Measurements from ENCODE around the gene PPP1R13B.

PPP1R13B gene

GRCh38 chr14:103887557-103888115 lies 40.3 kb upstream of the PPP1R13B start:
- no peak overlapping the region for H3K9ac ChIP-seq (ENCODE audit: low read length)
- no peaks in the 10 kb centered on the region for H3K27me3 ChIP-seq (ENCODE audit: control insufficient read depth, insufficient read depth, low read length)
- H3K36me3 ChIP-seq (ENCODE audit: control insufficient read depth, insufficient read depth, low read length): no peaks in the 10 kb centered on the region
- no peak overlapping the region for H3K4me3 ChIP-seq (ENCODE audit: low read length)
- peaks cover 60% of the 10 kb centered on the region for H3K4me1 ChIP-seq (ENCODE audit: control insufficient read depth, insufficient read depth, low read length)
- no peaks in the 10 kb centered on the region for H3K9me3 ChIP-seq (ENCODE audit: control insufficient read depth, low read length)

GRCh38 chr14:103887170-103887501 lies 39.8 kb upstream of the PPP1R13B start:
- Histone ChIP-seq H3K4me3 (ENCODE audit: low read length) (no peak overlapping the region), H3K4me1 (ENCODE audit: control insufficient read depth, insufficient read depth, low read length) (peaks cover 65% of the 10 kb centered on the region), H3K36me3 (ENCODE audit: control insufficient read depth, insufficient read depth, low read length) (no peaks in the 10 kb centered on the region), H3K9ac (ENCODE audit: low read length) (no peak overlapping the region), H3K27me3 (ENCODE audit: control insufficient read depth, insufficient read depth, low read length) (peaks cover 3% of the 10 kb centered on the region), H3K9me3 (ENCODE audit: control insufficient read depth, low read length) (no peaks in the 10 kb centered on the region)

GRCh38 chr14:103886304-103887169 lies 39.2 kb upstream of the PPP1R13B start:
- peaks cover 4% of the 10 kb centered on the region for H3K27me3 ChIP-seq (ENCODE audit: control insufficient read depth, insufficient read depth, low read length)
- no peaks in the 10 kb centered on the region for H3K9me3 ChIP-seq (ENCODE audit: control insufficient read depth, low read length)
- H3K4me3 ChIP-seq (ENCODE audit: low read length): no peak overlapping the region
- no peaks in the 10 kb centered on the region for H3K36me3 ChIP-seq (ENCODE audit: control insufficient read depth, insufficient read depth, low read length)
- no peak overlapping the region for H3K9ac ChIP-seq (ENCODE audit: low read length)
- H3K4me1 ChIP-seq (ENCODE audit: control insufficient read depth, insufficient read depth, low read length): peaks cover 67% of the 10 kb centered on the region

- no peak overlapping the region for H3K4me3 ChIP-seq (ENCODE audit: low read length)
- no peaks in the 10 kb centered on the region for H3K9me3 ChIP-seq (ENCODE audit: control insufficient read depth, low read length)
- H3K9ac ChIP-seq (ENCODE audit: low read length): no peak overlapping the region
- H3K27me3 ChIP-seq (ENCODE audit: control insufficient read depth, insufficient read depth, low read length): peaks cover 6% of the 10 kb centered on the region
- H3K36me3 ChIP-seq (ENCODE audit: control insufficient read depth, insufficient read depth, low read length): no peaks in the 10 kb centered on the region
- peaks cover 67% of the 10 kb centered on the region for H3K4me1 ChIP-seq (ENCODE audit: control insufficient read depth, insufficient read depth, low read length)
Observed at GRCh38 chr14:103885509-103885932, 38.1 kb upstream of the PPP1R13B start.

- H3K9ac ChIP-seq (ENCODE audit: low read length): no peak overlapping the region
- H3K9me3 ChIP-seq (ENCODE audit: control insufficient read depth, low read length): no peaks in the 10 kb centered on the region
- no peak overlapping the region for H3K4me3 ChIP-seq (ENCODE audit: low read length)
- no peaks in the 10 kb centered on the region for H3K36me3 ChIP-seq (ENCODE audit: control insufficient read depth, insufficient read depth, low read length)
- H3K27me3 ChIP-seq (ENCODE audit: control insufficient read depth, insufficient read depth, low read length): peaks cover 6% of the 10 kb centered on the region
- H3K4me1 ChIP-seq (ENCODE audit: control insufficient read depth, insufficient read depth, low read length): peaks cover 65% of the 10 kb centered on the region
Observed at GRCh38 chr14:103884854-103885253, 37.5 kb upstream of the PPP1R13B start.

GRCh38 chr14:103883263-103883523 lies 35.8 kb upstream of the PPP1R13B start:
- Histone ChIP-seq H3K4me3 (ENCODE audit: low read length) (no peak overlapping the region), H3K36me3 (ENCODE audit: control insufficient read depth, insufficient read depth, low read length) (no peaks in the 10 kb centered on the region), H3K4me1 (ENCODE audit: control insufficient read depth, insufficient read depth, low read length) (peaks cover 62% of the 10 kb centered on the region), H3K9me3 (ENCODE audit: control insufficient read depth, low read length) (no peaks in the 10 kb centered on the region), H3K27me3 (ENCODE audit: control insufficient read depth, insufficient read depth, low read length) (peaks cover 6% of the 10 kb centered on the region), H3K9ac (ENCODE audit: low read length) (no peak overlapping the region)

- H3K9me3 ChIP-seq (ENCODE audit: control insufficient read depth, low read length): no peaks in the 10 kb centered on the region
- no peak overlapping the region for H3K9ac ChIP-seq (ENCODE audit: low read length)
- H3K36me3 ChIP-seq (ENCODE audit: control insufficient read depth, insufficient read depth, low read length): no peaks in the 10 kb centered on the region
- peaks cover 6% of the 10 kb centered on the region for H3K27me3 ChIP-seq (ENCODE audit: control insufficient read depth, insufficient read depth, low read length)
- H3K4me1 ChIP-seq (ENCODE audit: control insufficient read depth, insufficient read depth, low read length): peaks cover 57% of the 10 kb centered on the region
- H3K4me3 ChIP-seq (ENCODE audit: low read length): no peak overlapping the region
Observed at GRCh38 chr14:103882503-103883262, 35.3 kb upstream of the PPP1R13B start.

GRCh38 chr14:103881268-103882201 lies 34.2 kb upstream of the PPP1R13B start:
- H3K36me3 ChIP-seq (ENCODE audit: control insufficient read depth, insufficient read depth, low read length): no peaks in the 10 kb centered on the region
- H3K9ac ChIP-seq (ENCODE audit: low read length): peak overlapping the region; percentile 74
- no peaks in the 10 kb centered on the region for H3K9me3 ChIP-seq (ENCODE audit: control insufficient read depth, low read length)
- no peak overlapping the region for H3K4me3 ChIP-seq (ENCODE audit: low read length)
- H3K27me3 ChIP-seq (ENCODE audit: control insufficient read depth, insufficient read depth, low read length): peaks cover 6% of the 10 kb centered on the region
- H3K4me1 ChIP-seq (ENCODE audit: control insufficient read depth, insufficient read depth, low read length): peaks cover 47% of the 10 kb centered on the region

- Histone ChIP-seq H3K9me3 (ENCODE audit: control insufficient read depth, low read length) (no peaks in the 10 kb centered on the region), H3K9ac (ENCODE audit: low read length) (peak overlapping the region; percentile 74), H3K4me3 (ENCODE audit: low read length) (peak overlapping the region; percentile 53), H3K36me3 (ENCODE audit: control insufficient read depth, insufficient read depth, low read length) (no peaks in the 10 kb centered on the region), H3K4me1 (ENCODE audit: control insufficient read depth, insufficient read depth, low read length) (peaks cover 47% of the 10 kb centered on the region), H3K27me3 (ENCODE audit: control insufficient read depth, insufficient read depth, low read length) (peaks cover 6% of the 10 kb centered on the region)
Observed at GRCh38 chr14:103880348-103881267, 33.2 kb upstream of the PPP1R13B start.

- Histone ChIP-seq H3K4me1 (ENCODE audit: control insufficient read depth, insufficient read depth, low read length) (peaks cover 47% of the 10 kb centered on the region), H3K36me3 (ENCODE audit: control insufficient read depth, insufficient read depth, low read length) (no peaks in the 10 kb centered on the region), H3K4me3 (ENCODE audit: low read length) (peak overlapping the region; percentile 53), H3K9ac (ENCODE audit: low read length) (peak overlapping the region; percentile 74), H3K27me3 (ENCODE audit: control insufficient read depth, insufficient read depth, low read length) (peaks cover 6% of the 10 kb centered on the region), H3K9me3 (ENCODE audit: control insufficient read depth, low read length) (no peaks in the 10 kb centered on the region)
Observed at GRCh38 chr14:103879570-103880347, 32.4 kb upstream of the PPP1R13B start.

All from mucosa of stomach (tissue), 1 donor.